HEK293T (cell line): ENCODE results near the gene STOX1.

Experiments used
- CTCF ChIA-PET: fragments of 350-600 bp; formaldehyde crosslinking; extraction: SDS; loops from one replicate; lab custom pipeline; 2021; ENCODE audit warnings: antibody characterized with exemption, inconsistent platforms; lab: Yijun Ruan, JAX
- POLR2A ChIA-PET: fragments of 350-600 bp; formaldehyde crosslinking; extraction: SDS; loops from one replicate; lab custom pipeline; 2020; ENCODE audit warnings: antibody characterized with exemption, inconsistent platforms; lab: Yijun Ruan, JAX
- DNase-seq: peaks from one replicate; pipeline ENCODE4 v3.0.0; 2012; ENCODE audit warnings: mixed read lengths; ENCODE audit errors: extremely low spot score
- ARNT ChIP-seq: fragments of 450-650 bp; IDR thresholded peaks from 2 replicates; pipeline ENCODE4 v1.6.1; 2017; ENCODE audit warnings: mild to moderate bottlenecking
- BHLHE40 ChIP-seq: fragments of 450-650 bp; IDR thresholded peaks from 2 replicates; pipeline ENCODE4 v1.6.1; 2016; ENCODE audit warnings: mild to moderate bottlenecking, moderate library complexity, borderline replicate concordance
- CTBP1 ChIP-seq: fragments of 450-650 bp; IDR thresholded peaks from 2 replicates; pipeline ENCODE4 v1.6.1; 2016; ENCODE audit warnings: borderline replicate concordance
- ELF4 ChIP-seq: fragments of 450-650 bp; IDR thresholded peaks from 2 replicates; pipeline ENCODE4 v1.6.1; 2017; ENCODE audit warnings: antibody characterized with exemption
- FOXA1 ChIP-seq: fragments of 450-650 bp; IDR thresholded peaks from 2 replicates; pipeline ENCODE4 v1.6.1; 2016; ENCODE audit warnings: mild to moderate bottlenecking
- FOXK2 ChIP-seq: fragments of 450-650 bp; IDR thresholded peaks from 2 replicates; pipeline ENCODE4 v1.6.1; 2016; ENCODE audit warnings: mild to moderate bottlenecking
- FOXM1 ChIP-seq: fragments of 450-650 bp; IDR thresholded peaks from 2 replicates; pipeline ENCODE4 v1.6.1; 2017; ENCODE audit warnings: mild to moderate bottlenecking, borderline replicate concordance
- HDGF ChIP-seq: fragments of 450-650 bp; IDR thresholded peaks from 2 replicates; pipeline ENCODE4 v1.6.1; 2017; ENCODE audit warnings: antibody characterized with exemption, borderline replicate concordance
- L3MBTL2 ChIP-seq: fragments of 450-650 bp; conservative IDR thresholded peaks from 2 replicates; pipeline ENCODE4 v1.6.1; 2016; ENCODE audit warnings: mild to moderate bottlenecking
- LEF1 ChIP-seq: fragments of 450-650 bp; IDR thresholded peaks from 2 replicates; pipeline ENCODE4 v1.6.1; 2017; ENCODE audit warnings: mild to moderate bottlenecking, borderline replicate concordance
- NFRKB ChIP-seq: fragments of 450-650 bp; IDR thresholded peaks from 2 replicates; pipeline ENCODE4 v1.6.1; 2016; ENCODE audit warnings: mild to moderate bottlenecking, moderate library complexity
- PKNOX1 ChIP-seq: fragments of 450-650 bp; IDR thresholded peaks from 2 replicates; pipeline ENCODE4 v1.6.1; 2016
- SP1 ChIP-seq: fragments of 450-650 bp; IDR thresholded peaks from 2 replicates; pipeline ENCODE4 v1.6.1; 2017
- SUZ12 ChIP-seq: fragments of 450-650 bp; IDR thresholded peaks from 2 replicates; pipeline ENCODE4 v1.6.1; 2016; ENCODE audit warnings: mild to moderate bottlenecking
- TARDBP ChIP-seq: fragments of 450-650 bp; IDR thresholded peaks from 2 replicates; pipeline ENCODE4 v1.6.1; 2016
- ZNF384 ChIP-seq: fragments of 450-650 bp; IDR thresholded peaks from 2 replicates; pipeline ENCODE4 v1.6.1; 2016

STOX1 gene

GRCh38 chr10:68895041-68895440, 67.7 kb downstream of the STOX1 start:
- TF ChIP-seq CTBP1, result no peak
- no peak for TF ChIP-seq SUZ12
- no peak for TF ChIP-seq SP1
- no peak for TF ChIP-seq HDGF
- TF ChIP-seq ELF4, result no peak
- POLR2A ChIA-PET, result interaction anchor here (0.8 kb wide), 1 partner anchor 68 kb away, joined by 5 read pairs; the partner anchor contains the start of gene STOX1
- DNase-seq, result no peak
- CTCF ChIA-PET, result no interaction called here

GRCh38 chr10:68897336-68897741, 70.0 kb downstream of the STOX1 start:
- POLR2A ChIA-PET, result no interaction called here
- CTCF ChIA-PET, result interaction anchor here (0.7 to 0.9 kb wide), 3 partner anchors 77 to 101 kb away, joined by 3 to 4 read pairs (median 4); no protein-coding TSS in a partner anchor
- peak; percentile 58 for DNase-seq
- TF ChIP-seq LEF1 (no peak), PKNOX1 (no peak), ZNF384 (no peak), TARDBP (no peak), FOXK2 (no peak), NFRKB (no peak), ARNT (no peak), CTBP1 (no peak), SP1 (no peak), BHLHE40 (no peak), HDGF (no peak), FOXA1 (no peak), FOXM1 (no peak), SUZ12 (no peak), ELF4 (no peak), L3MBTL2 (no peak)

GRCh38 chr10:68899186-68899745, 71.9 kb downstream of the STOX1 start:
- TF ChIP-seq SUZ12 (no peak), ZNF384 (no peak), CTBP1 (no peak), FOXM1 (no peak), L3MBTL2 (no peak), TARDBP (no peak), NFRKB (no peak), ARNT (no peak), FOXK2 (no peak), BHLHE40 (no peak), SP1 (no peak), LEF1 (no peak), PKNOX1 (no peak), FOXA1 (no peak), ELF4 (no peak), HDGF (no peak)
- POLR2A ChIA-PET, result interaction anchor here (0.9 to 2.0 kb wide), 3 partner anchors 57 to 128 kb away, joined by 3 to 9 read pairs (median 3); partner anchors contain the start of genes DDX21 and STOX1
- CTCF ChIA-PET, result no interaction called here
- DNase-seq, result no peak

GRCh38 chr10:68900427-68901104, 73.2 kb downstream of the STOX1 start:
- DNase-seq, result peak; percentile 65
- ChIA-PET CTCF (no interaction called here), POLR2A (interaction anchor here (0.6 to 2.0 kb wide), 15 partner anchors 12 to 206 kb away, joined by 3 to 9 read pairs (median 3); partner anchors contain the start of genes CCAR1, DDX21 and STOX1)
- TF ChIP-seq PKNOX1, result 0 out of 2 replicates have a peak, but pooled peaks have one; percentile 8
- TF ChIP-seq FOXK2, result no peak
- TF ChIP-seq L3MBTL2, result peak; percentile 99
- no peak for TF ChIP-seq NFRKB
- peak; percentile 43; the same call in 1 of the 2 replicates for TF ChIP-seq ELF4
- TF ChIP-seq CTBP1, result 0 out of 2 replicates have a peak, but pooled peaks have one; percentile 28

- TF ChIP-seq BHLHE40, result no peak
- TF ChIP-seq FOXA1, result no peak
- TF ChIP-seq FOXM1, result no peak
- TF ChIP-seq NFRKB, result no peak
- no peak for TF ChIP-seq ZNF384
- peak; percentile 50 for TF ChIP-seq PKNOX1
- no peak for TF ChIP-seq HDGF
- no peak for TF ChIP-seq TARDBP
- TF ChIP-seq ELF4, result no peak; the same call in 1 of the 2 replicates
- peak; percentile 55 for TF ChIP-seq L3MBTL2
- no peak for TF ChIP-seq SUZ12
- no peak; the same call in 1 of the 2 replicates for TF ChIP-seq CTBP1
- no peak for TF ChIP-seq LEF1
- peak; percentile 91 for DNase-seq
- CTCF ChIA-PET, result interaction anchor here (0.6 kb wide), 1 partner anchor 741 kb away, joined by 3 read pairs; no protein-coding TSS in a partner anchor
- POLR2A ChIA-PET, result interaction anchor here (0.6 to 1.5 kb wide), 11 partner anchors 11 to 206 kb away, joined by 3 to 9 read pairs (median 3); partner anchors contain the start of genes CCAR1, DDX21 and STOX1
Measured at GRCh38 chr10:68901105-68901927, 74.0 kb downstream of the STOX1 start, which contains the start of gene DDX50. DDX50 (plus strand) TSS chr10:68901315; CDS start chr10:68901385, 70 bp downstream.
